Loucy (cell line): ENCODE data around the gene ZNF83.
A peak's percentile ranks its signal among the peaks of the same experiment; 100 is the strongest.

Experiments
- CTCF ChIP-seq: fragments of 200-600 bp; sonication (generic); conservative IDR thresholded peaks from 2 replicates; pipeline ENCODE4 v1.5.1; 2014; ENCODE audit warnings: mild to moderate bottlenecking, antibody characterized with exemption, low read length
- EZH2phosphoT487 ChIP-seq: fragments of 200-600 bp; IDR thresholded peaks from 2 replicates; pipeline ENCODE4 v1.6.1; 2018; ENCODE audit warnings: antibody characterized with exemption, mild to moderate bottlenecking, moderate library complexity, borderline replicate concordance

GRCh38 chr19:52592301-52592700 lies 45.9 kb downstream of the ZNF83 start:
- peak; percentile 43 for TF ChIP-seq CTCF
- TF ChIP-seq EZH2phosphoT487: no peak
